DND-41 (cell line): ENCODE data around the gene SLC35F3.

Source experiments
- ATAC-seq: fragments of 200-7000 bp; cut with Tn5 transposase; 3 replicates; pipeline ENCODE4 v1.9.1; 2021; ENCODE audit warnings: low read depth; ENCODE audit not compliant: insufficient read depth
- DNase-seq: peaks from one replicate; pipeline ENCODE4 v3.0.0-alpha.2; 2020
- H2AFZ ChIP-seq: 2 replicates; pipeline ENCODE4 v1.6.0; 2012; ENCODE audit warnings: low read depth, low read length
- H3K27ac ChIP-seq: 2 replicates; pipeline ENCODE4 v1.5.1; 2012; ENCODE audit warnings: low read length, inconsistent platforms
- H3K27me3 ChIP-seq: fragments of 200-600 bp; sonication (generic); 2 replicates; pipeline ENCODE4 v1.6.0; 2012; ENCODE audit warnings: low read length, mild to moderate bottlenecking, inconsistent platforms; ENCODE audit not compliant: insufficient read depth, poor library complexity
- H3K36me3 ChIP-seq: 2 replicates; pipeline ENCODE4 v1.5.1; 2012; ENCODE audit warnings: low read length, inconsistent platforms; ENCODE audit not compliant: insufficient read depth
- H3K4me1 ChIP-seq: 2 replicates; pipeline ENCODE4 v1.5.1; 2012; ENCODE audit warnings: mild to moderate bottlenecking, low read length; ENCODE audit not compliant: insufficient read depth
- H3K4me2 ChIP-seq: 2 replicates; pipeline ENCODE4 v1.6.0; 2012; ENCODE audit warnings: mild to moderate bottlenecking, moderate library complexity, low read length, inconsistent platforms; ENCODE audit not compliant: insufficient read depth
- H3K4me3 ChIP-seq, 2 experiments: fragments of 200-600 bp in 1 of 2; shearing (Covaris generic) in 1 of 2; 2 replicates each; pipeline ENCODE4 v1.5.1; 2012 to 2016; ENCODE audit warnings: inconsistent platforms in 2 of 2, low read length in 2 of 2, mild to moderate bottlenecking in 2 of 2, low read depth in 1 of 2, moderate library complexity in 1 of 2
- H3K79me2 ChIP-seq: 2 replicates; pipeline ENCODE4 v1.6.0; 2012; ENCODE audit warnings: low read length, inconsistent platforms; ENCODE audit not compliant: insufficient read depth
- H3K9ac ChIP-seq: 2 replicates; pipeline ENCODE4 v1.6.0; 2012; ENCODE audit warnings: low read depth, mild to moderate bottlenecking, inconsistent platforms, low read length, moderate library complexity
- H3K9me3 ChIP-seq: 2 replicates; pipeline ENCODE4 v1.5.1; 2012; ENCODE audit warnings: low read length, moderate library complexity, mild to moderate bottlenecking, inconsistent platforms; ENCODE audit not compliant: insufficient read depth, severe bottlenecking
- H4K20me1 ChIP-seq: 2 replicates; pipeline ENCODE4 v1.6.0; 2012; ENCODE audit warnings: low read length; ENCODE audit not compliant: insufficient read depth
- EZH2 ChIP-seq: IDR thresholded peaks from 3 replicates; pipeline ENCODE4 v1.6.1; 2012; ENCODE audit warnings: borderline replicate concordance, low read depth, mild to moderate bottlenecking, moderate library complexity, low read length, inconsistent platforms; ENCODE audit not compliant: severe bottlenecking
- TF ChIP-seq, protein P1 (sequence below): IDR thresholded peaks from 2 replicates; pipeline ENCODE4 v1.5.1; 2012; ENCODE audit warnings: borderline replicate concordance, low read length, moderate library complexity, mild to moderate bottlenecking; ENCODE audit not compliant: poor library complexity, severe bottlenecking; ENCODE audit errors: extremely low read depth

The SLC35F3 gene

DNA sequence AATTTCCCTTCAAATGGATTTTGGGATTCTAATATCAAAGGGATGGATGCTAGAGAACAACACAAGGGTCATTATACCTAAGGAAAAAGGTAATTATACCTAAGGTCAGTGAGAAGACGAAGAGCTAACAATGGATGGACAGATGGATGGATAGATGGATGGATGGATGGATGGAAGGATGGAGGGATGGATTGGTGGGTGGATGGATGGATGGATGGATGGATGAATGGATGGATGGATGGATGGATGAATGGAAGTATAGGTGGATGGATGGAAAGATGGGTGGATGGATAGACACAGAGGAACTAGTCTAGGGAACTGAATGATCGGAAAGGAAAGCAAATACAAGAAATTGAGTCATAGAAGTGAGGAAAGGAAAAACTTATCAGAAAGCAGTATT, 34.0 kb downstream of the SLC35F3 start:
- no peak for DNase-seq
- H3K4me1 ChIP-seq = no peaks in the 10 kb centered on the region
- H3K27me3 ChIP-seq = peaks cover 17% of the 10 kb centered on the region
- no peaks in the 10 kb centered on the region for H3K79me2 ChIP-seq
- TF ChIP-seq, protein P1, sequence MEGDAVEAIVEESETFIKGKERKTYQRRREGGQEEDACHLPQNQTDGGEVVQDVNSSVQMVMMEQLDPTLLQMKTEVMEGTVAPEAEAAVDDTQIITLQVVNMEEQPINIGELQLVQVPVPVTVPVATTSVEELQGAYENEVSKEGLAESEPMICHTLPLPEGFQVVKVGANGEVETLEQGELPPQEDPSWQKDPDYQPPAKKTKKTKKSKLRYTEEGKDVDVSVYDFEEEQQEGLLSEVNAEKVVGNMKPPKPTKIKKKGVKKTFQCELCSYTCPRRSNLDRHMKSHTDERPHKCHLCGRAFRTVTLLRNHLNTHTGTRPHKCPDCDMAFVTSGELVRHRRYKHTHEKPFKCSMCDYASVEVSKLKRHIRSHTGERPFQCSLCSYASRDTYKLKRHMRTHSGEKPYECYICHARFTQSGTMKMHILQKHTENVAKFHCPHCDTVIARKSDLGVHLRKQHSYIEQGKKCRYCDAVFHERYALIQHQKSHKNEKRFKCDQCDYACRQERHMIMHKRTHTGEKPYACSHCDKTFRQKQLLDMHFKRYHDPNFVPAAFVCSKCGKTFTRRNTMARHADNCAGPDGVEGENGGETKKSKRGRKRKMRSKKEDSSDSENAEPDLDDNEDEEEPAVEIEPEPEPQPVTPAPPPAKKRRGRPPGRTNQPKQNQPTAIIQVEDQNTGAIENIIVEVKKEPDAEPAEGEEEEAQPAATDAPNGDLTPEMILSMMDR = no peak
- TF ChIP-seq EZH2 = no peak
- no peak overlapping the region for H3K9ac ChIP-seq
- no peak overlapping the region for H3K4me2 ChIP-seq
- no peaks in the 10 kb centered on the region for H4K20me1 ChIP-seq
- H3K36me3 ChIP-seq = no peaks in the 10 kb centered on the region
- H3K27ac ChIP-seq = no peak overlapping the region
- no peaks in the 10 kb centered on the region for H3K9me3 ChIP-seq
- H3K4me3 ChIP-seq = no peak overlapping the region
- no peak overlapping the region for H2AFZ ChIP-seq
- ATAC-seq = no peak

- no peaks in the 10 kb centered on the region for H4K20me1 ChIP-seq
- no peak overlapping the region for H3K4me2 ChIP-seq
- H3K4me3 ChIP-seq = no peak overlapping the region
- H3K27ac ChIP-seq = no peak overlapping the region
- no peak for DNase-seq
- peaks cover 17% of the 10 kb centered on the region for H3K27me3 ChIP-seq
- no peak overlapping the region for H2AFZ ChIP-seq
- TF ChIP-seq, protein P1 = no peak
- TF ChIP-seq EZH2 = no peak
- H3K9ac ChIP-seq = no peak overlapping the region
- no peaks in the 10 kb centered on the region for H3K4me1 ChIP-seq
- ATAC-seq = no peak
- no peaks in the 10 kb centered on the region for H3K36me3 ChIP-seq
- no peaks in the 10 kb centered on the region for H3K79me2 ChIP-seq
- no peaks in the 10 kb centered on the region for H3K9me3 ChIP-seq
Observed at GRCh38 chr1:233939451-233939850, 35.0 kb downstream of the SLC35F3 start.

- ATAC-seq = no peak
- Histone ChIP-seq H3K9ac (no peak overlapping the region), H3K27me3 (peaks cover 19% of the 10 kb centered on the region)
Observed at GRCh38 chr1:233940908-233941307, 36.4 kb downstream of the SLC35F3 start.

More at GRCh38 chr1:233940908-233941307, 36.4 kb downstream of the SLC35F3 start:
- Histone ChIP-seq H3K79me2 (no peaks in the 10 kb centered on the region), H2AFZ (no peak overlapping the region), H3K27ac (no peak overlapping the region), H3K4me2 (no peak overlapping the region), H3K9me3 (no peaks in the 10 kb centered on the region), H3K36me3 (no peaks in the 10 kb centered on the region), H3K4me3 (no peak overlapping the region), H4K20me1 (no peaks in the 10 kb centered on the region), H3K4me1 (no peaks in the 10 kb centered on the region)
- no peak for DNase-seq
- TF ChIP-seq, protein P1 = no peak
- no peak for TF ChIP-seq EZH2
